BLaER1 treated with 17β-estradiol and CSF1 and Interleukin-3, amounts not matched to agents 10 nM and 100 nM (cell line): Measurements from ENCODE around the gene PTPRCAP.

Experiments
- H3K27ac ChIP-seq, 11 experiments: shearing (Covaris generic); formaldehyde crosslinking; 2 replicates each; pipeline ENCODE4 v1.8.1; 2022
- H3K27me3 ChIP-seq, 11 experiments: shearing (Covaris generic); formaldehyde crosslinking; 2 replicates each; pipeline ENCODE4 v1.8.1; 2022
- H3K36me3 ChIP-seq, 11 experiments: shearing (Covaris generic); formaldehyde crosslinking; 2 replicates each; pipeline ENCODE4 v1.8.1; 2022
- H3K4me1 ChIP-seq, 10 experiments: shearing (Covaris generic); formaldehyde crosslinking; 2 replicates each; pipeline ENCODE4 v1.8.1; 2022
- H3K4me2 ChIP-seq, 11 experiments: shearing (Covaris generic); formaldehyde crosslinking; 2 replicates each; pipeline ENCODE4 v1.8.1; 2022
- H3K4me3 ChIP-seq, 10 experiments: shearing (Covaris generic); formaldehyde crosslinking; 2 replicates each; pipeline ENCODE4 v1.8.1; 2022
- H3K9ac ChIP-seq, 11 experiments: shearing (Covaris generic); formaldehyde crosslinking; 2 replicates each; pipeline ENCODE4 v1.8.1; 2022
- H3K9me3 ChIP-seq, 11 experiments: shearing (Covaris generic); formaldehyde crosslinking; replicated peaks in 1 of 11; 2 replicates each; pipeline ENCODE4 v1.8.1; 2022
- H4K20me1 ChIP-seq, 11 experiments: shearing (Covaris generic); formaldehyde crosslinking; 2 replicates each; pipeline ENCODE4 v1.8.1; 2022
- Cebpa-rat ChIP-seq, 11 experiments: shearing (Covaris generic); IDR thresholded peaks; 2 replicates each; pipeline ENCODE4 v1.8.1; 2022

Gene PTPRCAP

DNA sequence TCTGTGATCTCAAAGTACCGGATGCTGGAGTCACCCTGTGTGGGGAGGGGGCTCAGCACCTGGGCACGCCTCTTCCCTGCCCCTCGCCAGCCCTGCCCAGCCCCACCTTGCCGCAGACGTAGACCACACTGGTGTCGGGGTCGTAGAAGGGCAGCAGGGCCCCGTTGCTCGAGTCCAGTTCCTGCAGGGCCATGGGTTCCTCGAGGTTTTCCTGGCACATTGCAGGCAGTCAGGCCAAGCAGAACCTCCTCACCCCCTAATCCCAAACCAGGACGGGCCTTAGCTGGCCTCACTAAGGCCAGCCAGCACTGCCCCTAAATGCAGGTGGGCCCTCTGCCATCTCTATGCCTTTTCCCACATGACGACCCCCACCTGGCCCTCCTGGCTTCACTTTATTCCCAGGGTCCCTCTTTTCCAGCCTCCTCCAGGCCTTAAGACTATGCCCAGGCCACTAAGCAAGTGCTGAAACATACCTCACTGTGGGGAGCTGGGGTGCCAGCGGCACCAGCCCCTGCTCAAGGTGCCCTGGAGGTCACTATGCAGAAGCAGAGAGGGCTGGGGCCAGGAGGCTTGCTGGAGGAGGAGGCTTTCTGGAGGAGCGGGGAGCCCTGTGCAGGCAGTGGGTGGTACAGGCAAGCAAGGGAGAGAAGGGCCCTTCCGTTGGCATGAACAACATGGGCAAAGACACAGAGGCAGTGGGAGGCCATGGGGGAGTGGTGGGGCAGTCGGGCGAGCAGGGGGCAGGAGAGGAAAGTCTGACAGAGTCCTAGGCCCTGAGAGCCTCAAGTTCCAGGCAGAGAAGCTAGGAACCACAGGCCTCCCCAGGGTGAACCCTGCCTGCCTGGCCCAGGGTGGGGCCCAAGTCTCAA lies 3.0 kb upstream of the PTPRCAP start:
- H3K27ac ChIP-seq, result peak overlapping the region in 8 of 11 experiments; percentile 2 to 97 (median 29); a peak in 12 of 22 replicates
- peaks cover 14 to 62% (median 37%) of the 10 kb centered on the region in 11 experiments; a peak in 20 of 22 replicates for H4K20me1 ChIP-seq
- H3K4me1 ChIP-seq, result peaks cover 88 to 94% (median 91%) of the 10 kb centered on the region in 10 experiments
- no peaks in the 10 kb centered on the region for H3K9me3 ChIP-seq
- H3K36me3 ChIP-seq, result peaks cover 7 to 58% (median 11%) of the 10 kb centered on the region in 11 experiments
- no peaks in the 10 kb centered on the region for H3K27me3 ChIP-seq
- no peak for TF ChIP-seq Cebpa-rat (IDR thresholded peaks at IDR 0.05)
- peak overlapping the region; percentile 18 to 88 (median 56); a peak in 20 of 22 replicates for H3K9ac ChIP-seq
- peak overlapping the region; percentile 88 to 99 (median 98) for H3K4me2 ChIP-seq
- peak overlapping the region in 6 of 10 experiments; percentile 1 to 38 (median 20); a peak in 6 of 20 replicates for H3K4me3 ChIP-seq

DNA sequence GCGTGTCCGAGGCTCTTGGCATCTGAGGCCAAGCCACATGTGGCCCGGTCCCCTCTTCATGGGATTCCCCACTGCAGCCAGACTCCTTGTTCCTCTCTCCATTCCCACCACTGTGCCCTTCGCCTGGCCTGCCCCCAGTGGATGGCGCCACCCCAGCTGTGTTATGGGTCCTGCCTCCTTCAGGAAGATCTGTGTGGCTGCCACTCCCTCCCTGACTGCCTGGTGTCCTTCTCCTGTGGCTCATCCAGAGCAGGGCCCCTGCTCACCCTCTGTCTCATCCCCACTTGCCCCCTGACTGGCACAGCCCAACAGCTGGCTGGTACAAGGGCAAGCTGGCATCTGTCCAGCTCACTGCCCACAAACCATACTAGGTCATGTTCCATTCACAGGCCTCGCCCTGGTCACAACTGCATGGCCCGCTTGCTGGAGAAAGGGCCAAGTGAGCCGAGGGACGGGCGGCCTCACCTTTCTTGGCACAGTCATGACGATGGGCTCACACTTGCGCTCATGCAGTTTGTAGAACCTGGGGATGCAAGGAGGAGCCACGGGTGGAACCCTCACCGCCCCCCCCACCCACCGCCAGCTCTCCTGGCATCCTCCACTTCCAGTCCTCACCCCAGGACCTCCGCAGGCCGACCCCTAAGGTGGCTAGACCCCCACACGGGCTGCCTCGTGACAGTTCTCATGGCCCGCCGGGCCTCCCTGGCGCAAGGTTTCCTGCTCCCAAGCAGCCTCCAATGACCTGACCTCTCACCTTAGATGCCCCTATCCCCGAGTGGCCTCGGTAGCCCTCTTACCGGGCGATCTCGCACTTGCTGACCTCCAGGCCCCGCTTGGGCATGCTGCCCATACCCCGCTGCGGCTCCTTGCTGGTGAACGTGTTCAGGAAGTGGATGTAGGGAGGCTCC lies 2.1 kb upstream of the PTPRCAP start:
- H3K9ac ChIP-seq, result peak overlapping the region; percentile 1 to 93 (median 82); a peak in 14 of 22 replicates
- H3K9me3 ChIP-seq, result no peaks in the 10 kb centered on the region
- peak overlapping the region in 5 of 10 experiments; percentile 1 to 80 (median 34); a peak in 3 of 20 replicates for H3K4me3 ChIP-seq
- no peaks in the 10 kb centered on the region for H3K27me3 ChIP-seq
- TF ChIP-seq Cebpa-rat (IDR thresholded peaks at IDR 0.05), result no peak
- peaks cover 88 to 94% (median 92%) of the 10 kb centered on the region in 10 experiments for H3K4me1 ChIP-seq
- peaks cover 23 to 70% (median 42%) of the 10 kb centered on the region in 11 experiments; a peak in 21 of 22 replicates for H4K20me1 ChIP-seq
- peak overlapping the region; percentile 88 to 99 (median 98) for H3K4me2 ChIP-seq
- peaks cover 16 to 67% (median 20%) of the 10 kb centered on the region in 11 experiments for H3K36me3 ChIP-seq
- peak overlapping the region in 8 of 11 experiments; percentile 20 to 97 (median 89); a peak in 11 of 22 replicates for H3K27ac ChIP-seq

DNA sequence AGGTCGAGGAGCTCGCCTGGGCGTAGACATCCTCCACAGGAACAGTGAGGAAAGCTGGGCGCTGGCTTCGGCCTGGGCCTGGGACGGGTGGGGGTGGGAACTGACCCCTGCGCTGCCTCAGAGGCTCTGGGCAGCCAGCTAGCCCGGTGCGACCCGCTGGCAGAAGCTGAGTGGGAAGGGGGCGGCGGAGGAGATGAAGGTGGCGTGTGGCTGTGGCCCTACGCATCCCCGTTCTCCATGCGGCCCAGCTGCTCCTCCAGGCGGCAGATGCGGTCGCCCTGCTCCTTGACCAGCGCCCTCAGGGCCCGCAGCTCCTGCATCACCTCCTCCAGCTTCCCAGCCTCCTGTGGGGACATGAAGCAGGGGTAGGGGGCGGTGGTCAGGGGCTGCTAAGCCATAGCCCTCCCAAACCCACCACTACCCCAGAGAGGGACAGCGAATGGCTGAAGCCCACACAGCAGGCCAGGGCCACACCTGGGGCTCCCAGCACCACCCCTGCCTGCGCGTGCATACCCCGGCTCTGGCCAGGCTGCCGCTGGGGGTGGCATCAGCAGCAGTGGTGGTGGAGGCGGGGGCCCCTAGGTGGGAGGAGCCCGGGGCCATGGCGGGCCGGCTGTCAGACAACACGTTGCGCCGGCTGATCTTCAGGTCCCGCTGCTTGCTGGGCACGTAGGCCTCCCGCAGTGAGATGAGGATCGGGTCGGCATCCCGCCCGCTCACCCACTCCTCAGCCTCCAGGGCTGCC lies 848 bp upstream of the PTPRCAP start:
- Histone ChIP-seq H3K4me3 (peak overlapping the region in 8 of 10 experiments; percentile 68 to 80 (median 71); a peak in 16 of 20 replicates), H3K4me1 (peaks cover 86 to 96% (median 95%) of the 10 kb centered on the region in 10 experiments), H3K9me3 (no peaks in the 10 kb centered on the region), H3K27ac (peak overlapping the region in 9 of 11 experiments; percentile 72 to 97 (median 89); a peak in 17 of 22 replicates), H3K9ac (peak overlapping the region; percentile 19 to 94 (median 83); a peak in 19 of 22 replicates), H3K36me3 (peaks cover 28 to 79% (median 32%) of the 10 kb centered on the region in 11 experiments), H3K4me2 (peak overlapping the region; percentile 88 to 99 (median 98)), H4K20me1 (peaks cover 35 to 83% (median 55%) of the 10 kb centered on the region in 11 experiments; a peak in 21 of 22 replicates), H3K27me3 (no peaks in the 10 kb centered on the region)
- no peak for TF ChIP-seq Cebpa-rat (IDR thresholded peaks at IDR 0.05)

DNA sequence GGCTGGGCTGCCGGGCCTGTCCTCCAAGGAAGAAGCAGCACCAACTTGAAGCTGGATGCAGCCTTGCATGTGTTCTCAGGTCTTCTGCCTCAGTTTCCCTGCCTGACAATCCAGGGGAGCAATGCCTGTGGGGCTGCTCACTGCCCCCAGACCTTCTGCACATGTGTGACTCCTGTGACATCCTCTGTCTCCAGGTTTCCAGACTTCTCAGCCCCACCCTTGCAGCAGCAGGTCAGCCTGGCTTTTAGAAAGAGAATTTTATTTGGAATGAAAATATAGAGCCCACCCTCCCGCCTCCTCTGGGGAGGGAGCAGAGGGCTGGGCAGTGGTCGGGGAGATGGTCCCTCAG lies 301 bp upstream of the PTPRCAP start:
- Histone ChIP-seq H3K27ac (peak overlapping the region; percentile 46 to 97 (median 89); a peak in 19 of 22 replicates), H3K4me2 (peak overlapping the region; percentile 88 to 99 (median 98)), H3K9ac (peak overlapping the region; percentile 74 to 94 (median 83); a peak in 20 of 22 replicates), H3K36me3 (peaks cover 34 to 84% (median 38%) of the 10 kb centered on the region in 11 experiments), H3K4me3 (peak overlapping the region; percentile 33 to 80 (median 70); a peak in 19 of 20 replicates), H3K9me3 (no peaks in the 10 kb centered on the region), H4K20me1 (peaks cover 40 to 86% (median 55%) of the 10 kb centered on the region in 11 experiments; a peak in 21 of 22 replicates), H3K4me1 (peaks cover 86 to 99% (median 97%) of the 10 kb centered on the region in 10 experiments), H3K27me3 (no peaks in the 10 kb centered on the region)
- no peak for TF ChIP-seq Cebpa-rat (IDR thresholded peaks at IDR 0.05)

GRCh38 chr11:67436459-67437081 lies 912 bp downstream of the PTPRCAP start:
- TF ChIP-seq Cebpa-rat (IDR thresholded peaks at IDR 0.05), result no peak
- Histone ChIP-seq H3K4me3 (peak overlapping the region; percentile 9 to 80 (median 70); a peak in 18 of 20 replicates), H3K27ac (peak overlapping the region in 9 of 11 experiments; percentile 52 to 97 (median 89); a peak in 19 of 22 replicates), H3K9me3 (no peaks in the 10 kb centered on the region), H4K20me1 (peaks cover 32 to 85% (median 66%) of the 10 kb centered on the region in 11 experiments; a peak in 21 of 22 replicates), H3K36me3 (peaks cover 46 to 86% (median 50%) of the 10 kb centered on the region in 11 experiments), H3K27me3 (no peaks in the 10 kb centered on the region), H3K4me2 (peak overlapping the region; percentile 88 to 99 (median 98)), H3K9ac (peak overlapping the region; percentile 62 to 94 (median 83); a peak in 21 of 22 replicates), H3K4me1 (peaks cover 73 to 98% (median 95%) of the 10 kb centered on the region in 10 experiments)

GRCh38 chr11:67435727-67436458 lies 1.6 kb downstream of the PTPRCAP start:
- Histone ChIP-seq H3K36me3 (peaks cover 52 to 86% (median 56%) of the 10 kb centered on the region in 11 experiments), H3K4me1 (peaks cover 67 to 97% (median 89%) of the 10 kb centered on the region in 10 experiments), H4K20me1 (peaks cover 28 to 84% (median 63%) of the 10 kb centered on the region in 11 experiments; a peak in 21 of 22 replicates), H3K4me2 (peak overlapping the region; percentile 88 to 99 (median 98)), H3K4me3 (peak overlapping the region in 9 of 10 experiments; percentile 47 to 80 (median 71); a peak in 17 of 20 replicates), H3K27me3 (no peaks in the 10 kb centered on the region), H3K9me3 (no peaks in the 10 kb centered on the region), H3K9ac (peak overlapping the region; percentile 62 to 94 (median 83)), H3K27ac (peak overlapping the region in 10 of 11 experiments; percentile 29 to 97 (median 89); a peak in 19 of 22 replicates)
- TF ChIP-seq Cebpa-rat (IDR thresholded peaks at IDR 0.05), result no peak
